MM.1S (cell line): ENCODE results near the gene CBFA2T2.

Source experiments
- EZH2 ChIP-seq: fragments of 300-600 bp; sonication (generic); optimal IDR thresholded peaks from 2 replicates; pipeline ENCODE3; 2017; ENCODE audit warnings: low read depth, mild to moderate bottlenecking, antibody characterized with exemption, low read length, mixed read lengths
- EZH2phosphoT487 ChIP-seq: fragments of 300-600 bp; sonication (generic); IDR thresholded peaks from 2 replicates; pipeline ENCODE4 v1.6.1; 2018; ENCODE audit warnings: antibody characterized with exemption, low read length
- TF ChIP-seq, protein P1 (sequence below): fragments of 300-600 bp; sonication (generic); IDR thresholded peaks from 2 replicates; pipeline ENCODE4 v1.5.1; 2016; ENCODE audit warnings: antibody characterized with exemption, low read length, mixed read lengths

DNA sequence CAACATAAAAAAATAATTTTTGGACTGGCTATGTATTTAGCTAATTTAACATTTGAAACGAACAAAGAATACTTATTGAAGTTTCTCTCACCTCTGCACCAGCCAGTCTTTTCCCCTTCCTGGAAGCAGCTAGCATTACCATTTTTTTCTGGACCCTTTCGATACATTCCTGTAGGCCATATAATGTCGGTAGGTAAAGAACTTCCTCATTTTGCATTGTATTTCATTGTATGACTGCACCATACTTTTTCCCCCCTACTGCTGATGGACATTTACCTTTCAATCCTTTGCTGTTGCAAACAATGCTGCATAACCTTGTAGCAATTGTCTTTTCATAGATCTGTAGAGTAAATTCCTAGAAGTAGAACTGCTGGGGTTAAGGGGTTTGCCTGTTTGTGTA lies 17.6 kb downstream of the CBFA2T2 start:
- TF ChIP-seq EZH2 (no peak), EZH2phosphoT487 (no peak)
- TF ChIP-seq, protein P1, sequence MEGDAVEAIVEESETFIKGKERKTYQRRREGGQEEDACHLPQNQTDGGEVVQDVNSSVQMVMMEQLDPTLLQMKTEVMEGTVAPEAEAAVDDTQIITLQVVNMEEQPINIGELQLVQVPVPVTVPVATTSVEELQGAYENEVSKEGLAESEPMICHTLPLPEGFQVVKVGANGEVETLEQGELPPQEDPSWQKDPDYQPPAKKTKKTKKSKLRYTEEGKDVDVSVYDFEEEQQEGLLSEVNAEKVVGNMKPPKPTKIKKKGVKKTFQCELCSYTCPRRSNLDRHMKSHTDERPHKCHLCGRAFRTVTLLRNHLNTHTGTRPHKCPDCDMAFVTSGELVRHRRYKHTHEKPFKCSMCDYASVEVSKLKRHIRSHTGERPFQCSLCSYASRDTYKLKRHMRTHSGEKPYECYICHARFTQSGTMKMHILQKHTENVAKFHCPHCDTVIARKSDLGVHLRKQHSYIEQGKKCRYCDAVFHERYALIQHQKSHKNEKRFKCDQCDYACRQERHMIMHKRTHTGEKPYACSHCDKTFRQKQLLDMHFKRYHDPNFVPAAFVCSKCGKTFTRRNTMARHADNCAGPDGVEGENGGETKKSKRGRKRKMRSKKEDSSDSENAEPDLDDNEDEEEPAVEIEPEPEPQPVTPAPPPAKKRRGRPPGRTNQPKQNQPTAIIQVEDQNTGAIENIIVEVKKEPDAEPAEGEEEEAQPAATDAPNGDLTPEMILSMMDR: no peak
